GM12878 (cell line): ENCODE data around the gene TRPM6.

Source experiments
- POLR2A ChIP-seq: IDR thresholded peaks from 2 replicates; pipeline ENCODE4 v1.6.1; 2011; ENCODE audit warnings: low read depth, mild to moderate bottlenecking, low read length
- SP1 ChIP-seq: IDR thresholded peaks from one replicate; pipeline ENCODE4 v1.6.1; 2011; ENCODE audit warnings: low read depth, low read length
- TF ChIP-seq, protein P1 (sequence below): fragments of 450-650 bp; IDR thresholded peaks from 2 replicates; pipeline ENCODE4 v1.6.1; 2018; ENCODE audit warnings: mild to moderate bottlenecking, low read depth, moderate library complexity; ENCODE audit not compliant: partially characterized antibody
- TF ChIP-seq, protein P2 (sequence below): IDR thresholded peaks from 2 replicates; pipeline ENCODE4 v1.6.1; 2012; ENCODE audit warnings: low read depth, low read length, improper control_type of control experiment
- TF ChIP-seq, protein P3 (sequence below): IDR thresholded peaks from 2 replicates; pipeline ENCODE4 v1.6.1; 2011; ENCODE audit warnings: low read depth, mild to moderate bottlenecking, low read length, moderate library complexity, borderline replicate concordance; ENCODE audit errors: extremely low read depth

DNA sequence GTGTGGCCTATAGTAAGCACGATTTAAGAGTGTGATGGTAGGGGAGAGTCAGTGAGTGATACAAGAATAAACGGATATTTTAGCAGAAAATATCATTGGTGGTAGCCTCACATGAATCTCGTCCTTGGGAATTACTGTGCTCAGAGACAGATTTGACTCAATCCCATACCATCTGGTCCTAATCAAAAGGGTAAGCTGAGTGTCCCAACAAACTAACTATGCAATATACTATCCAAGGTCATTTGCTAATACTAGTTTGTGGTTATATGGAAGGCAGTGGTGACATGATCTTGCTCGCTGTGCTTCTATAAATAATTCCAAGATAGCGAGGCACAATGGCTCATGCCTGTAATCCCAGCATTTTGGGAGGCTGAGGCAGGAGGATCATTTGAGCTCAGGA lies 103.2 kb downstream of the TRPM6 start:
- TF ChIP-seq, protein P1, sequence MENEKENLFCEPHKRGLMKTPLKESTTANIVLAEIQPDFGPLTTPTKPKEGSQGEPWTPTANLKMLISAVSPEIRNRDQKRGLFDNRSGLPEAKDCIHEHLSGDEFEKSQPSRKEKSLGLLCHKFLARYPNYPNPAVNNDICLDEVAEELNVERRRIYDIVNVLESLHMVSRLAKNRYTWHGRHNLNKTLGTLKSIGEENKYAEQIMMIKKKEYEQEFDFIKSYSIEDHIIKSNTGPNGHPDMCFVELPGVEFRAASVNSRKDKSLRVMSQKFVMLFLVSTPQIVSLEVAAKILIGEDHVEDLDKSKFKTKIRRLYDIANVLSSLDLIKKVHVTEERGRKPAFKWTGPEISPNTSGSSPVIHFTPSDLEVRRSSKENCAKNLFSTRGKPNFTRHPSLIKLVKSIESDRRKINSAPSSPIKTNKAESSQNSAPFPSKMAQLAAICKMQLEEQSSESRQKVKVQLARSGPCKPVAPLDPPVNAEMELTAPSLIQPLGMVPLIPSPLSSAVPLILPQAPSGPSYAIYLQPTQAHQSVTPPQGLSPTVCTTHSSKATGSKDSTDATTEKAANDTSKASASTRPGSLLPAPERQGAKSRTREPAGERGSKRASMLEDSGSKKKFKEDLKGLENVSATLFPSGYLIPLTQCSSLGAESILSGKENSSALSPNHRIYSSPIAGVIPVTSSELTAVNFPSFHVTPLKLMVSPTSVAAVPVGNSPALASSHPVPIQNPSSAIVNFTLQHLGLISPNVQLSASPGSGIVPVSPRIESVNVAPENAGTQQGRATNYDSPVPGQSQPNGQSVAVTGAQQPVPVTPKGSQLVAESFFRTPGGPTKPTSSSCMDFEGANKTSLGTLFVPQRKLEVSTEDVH, result no peak
- TF ChIP-seq, protein P2, sequence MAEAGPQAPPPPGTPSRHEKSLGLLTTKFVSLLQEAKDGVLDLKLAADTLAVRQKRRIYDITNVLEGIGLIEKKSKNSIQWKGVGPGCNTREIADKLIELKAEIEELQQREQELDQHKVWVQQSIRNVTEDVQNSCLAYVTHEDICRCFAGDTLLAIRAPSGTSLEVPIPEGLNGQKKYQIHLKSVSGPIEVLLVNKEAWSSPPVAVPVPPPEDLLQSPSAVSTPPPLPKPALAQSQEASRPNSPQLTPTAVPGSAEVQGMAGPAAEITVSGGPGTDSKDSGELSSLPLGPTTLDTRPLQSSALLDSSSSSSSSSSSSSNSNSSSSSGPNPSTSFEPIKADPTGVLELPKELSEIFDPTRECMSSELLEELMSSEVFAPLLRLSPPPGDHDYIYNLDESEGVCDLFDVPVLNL, result no peak
- TF ChIP-seq POLR2A (no peak), SP1 (no peak)
- TF ChIP-seq, protein P3, sequence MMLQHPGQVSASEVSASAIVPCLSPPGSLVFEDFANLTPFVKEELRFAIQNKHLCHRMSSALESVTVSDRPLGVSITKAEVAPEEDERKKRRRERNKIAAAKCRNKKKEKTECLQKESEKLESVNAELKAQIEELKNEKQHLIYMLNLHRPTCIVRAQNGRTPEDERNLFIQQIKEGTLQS, result no peak
